Natural killer cell (primary cell): Measurements from ENCODE around the gene TH. TPM values are rescaled to one million over a fixed set of nuclear protein-coding genes. Genes with fewer than 3 reads are reported as not detected.

ENCODE experiments used
- ATAC-seq, 3 donors: fragments of 150-1000 bp in 2 of 3; fragments of 200-7000 bp in 1 of 3; cut with Tn5 transposase; 1 replicate in 1 of 3; 2 replicates in 2 of 3; pipeline ENCODE4 v1.10.0; 2021; ENCODE audit warnings: mild to moderate bottlenecking in 2 of 3, moderate library complexity in 2 of 3
- DNase-seq, 2 donors: peaks; one replicate each; pipeline versions ENCODE4 v3.0.0 to v3.0.0-alpha.2; 2013 to 2021; ENCODE audit warnings: mixed read lengths in 1 of 2
- H3K27ac ChIP-seq: one replicate; pipeline ENCODE4 v1.5.1; 2013; ENCODE audit warnings: mild to moderate bottlenecking, low read length
- H3K27me3 ChIP-seq: one replicate; pipeline ENCODE4 v1.6.1; 2013; ENCODE audit warnings: low read length; ENCODE audit not compliant: control insufficient read depth, insufficient read depth
- H3K36me3 ChIP-seq: one replicate; pipeline ENCODE4 v1.6.1; 2013; ENCODE audit warnings: low read length; ENCODE audit not compliant: control insufficient read depth, insufficient read depth
- H3K4me1 ChIP-seq: one replicate; pipeline ENCODE4 v1.6.1; 2013; ENCODE audit warnings: low read length; ENCODE audit not compliant: control insufficient read depth, insufficient read depth
- H3K4me3 ChIP-seq: one replicate; pipeline ENCODE4 v1.5.1; 2013; ENCODE audit warnings: low read length
- H3K9me3 ChIP-seq: one replicate; pipeline ENCODE4 v1.6.1; 2013; ENCODE audit warnings: low read length; ENCODE audit not compliant: control insufficient read depth, insufficient read depth
- H3K27ac Mint-ChIP-seq, 2 donors: one replicate each; pipeline ENCODE4 v1.8.0; 2022; ENCODE audit warnings: mild to moderate bottlenecking in 2 of 2, mixed read lengths in 2 of 2, moderate library complexity in 1 of 2
- H3K27me3 Mint-ChIP-seq, 2 donors: one replicate each; pipeline ENCODE4 v1.8.0; 2022; ENCODE audit warnings: low read depth in 2 of 2, mixed read lengths in 2 of 2
- H3K36me3 Mint-ChIP-seq: one replicate; pipeline ENCODE4 v1.8.0; 2022; ENCODE audit warnings: mixed read lengths
- H3K4me1 Mint-ChIP-seq, 2 donors: one replicate each; pipeline ENCODE4 v1.8.0; 2022; ENCODE audit warnings: mixed read lengths in 2 of 2
- H3K4me3 Mint-ChIP-seq: one replicate; pipeline ENCODE4 v1.8.0; 2022; ENCODE audit warnings: mild to moderate bottlenecking, moderate library complexity, mixed read lengths
- H3K9me3 Mint-ChIP-seq, 2 donors: one replicate each; pipeline ENCODE4 v1.8.0; 2022; ENCODE audit warnings: mixed read lengths in 2 of 2
- WGBS: methylation state at CpG from one replicate; pipeline ENCODE4 v1.1.7; 2013; ENCODE audit warnings: missing lambda C conversion rate; ENCODE audit not compliant: insufficient coverage; 5-methylcytosine and 5-hydroxymethylcytosine counted together
- intact Hi-C: fragments of 100-400 bp; cut with micrococcal nuclease; formaldehyde crosslinking; loops from one replicate; pipeline ENCODE4 v1.14.2; 2022
- total RNA-seq, 4 donors: library from RNA; stranded (reverse); fragments of 120-200 nt in 1 of 4; gene quantifications; one replicate each; pipeline versions ENCODE4 v1.2.3 to v1.2.4, GENCODE V29; 2013 to 2022
- TF ChIP-seq, protein P1 (sequence below): fragments of 200-600 bp; IDR thresholded peaks from one replicate; pipeline ENCODE4 v1.8.0; 2022; ENCODE audit warnings: antibody characterized with exemption

The TH gene
- total RNA-seq, 3 donors from 2014 or later (not counting 1 experiment from before 2014, with no cell fraction given): not detected

DNA sequence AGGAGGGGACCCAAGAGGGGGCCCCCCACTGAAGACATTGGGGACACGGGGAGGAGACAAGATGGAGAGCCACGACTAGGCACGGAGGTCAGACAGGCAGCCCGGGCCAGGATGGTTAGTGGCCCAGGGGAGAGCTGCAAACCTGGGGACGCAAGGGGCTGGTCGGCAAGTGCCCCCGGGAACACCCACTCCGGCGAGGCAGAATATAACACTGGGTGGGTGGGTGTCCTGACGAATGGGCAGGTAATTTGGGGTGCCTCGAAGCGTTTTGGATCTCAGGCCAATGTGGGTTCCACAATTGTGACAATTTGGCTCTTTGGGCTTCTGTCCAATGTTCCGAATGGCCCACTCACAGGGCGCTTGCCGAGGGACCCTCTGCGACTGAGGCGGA, 42.3 kb downstream of the TH start:
- Mint-ChIP-seq H3K4me1 (no peaks in the 10 kb centered on the region), H3K27me3 (peaks cover 8 to 34% of the 10 kb centered on the region in 2 donors), H3K27ac (no peak overlapping the region), H3K36me3 (no peaks in the 10 kb centered on the region), H3K9me3 (peaks cover 0 to 5% of the 10 kb centered on the region in 2 donors), H3K4me3 (no peak overlapping the region)
- intact Hi-C loops: no loop called here
- Histone ChIP-seq H3K27me3 (no peaks in the 10 kb centered on the region), H3K36me3 (peaks cover 9% of the 10 kb centered on the region), H3K4me3 (no peak overlapping the region), H3K27ac (no peak overlapping the region), H3K4me1 (no peaks in the 10 kb centered on the region), H3K9me3 (no peaks in the 10 kb centered on the region)
- TF ChIP-seq, protein P1, sequence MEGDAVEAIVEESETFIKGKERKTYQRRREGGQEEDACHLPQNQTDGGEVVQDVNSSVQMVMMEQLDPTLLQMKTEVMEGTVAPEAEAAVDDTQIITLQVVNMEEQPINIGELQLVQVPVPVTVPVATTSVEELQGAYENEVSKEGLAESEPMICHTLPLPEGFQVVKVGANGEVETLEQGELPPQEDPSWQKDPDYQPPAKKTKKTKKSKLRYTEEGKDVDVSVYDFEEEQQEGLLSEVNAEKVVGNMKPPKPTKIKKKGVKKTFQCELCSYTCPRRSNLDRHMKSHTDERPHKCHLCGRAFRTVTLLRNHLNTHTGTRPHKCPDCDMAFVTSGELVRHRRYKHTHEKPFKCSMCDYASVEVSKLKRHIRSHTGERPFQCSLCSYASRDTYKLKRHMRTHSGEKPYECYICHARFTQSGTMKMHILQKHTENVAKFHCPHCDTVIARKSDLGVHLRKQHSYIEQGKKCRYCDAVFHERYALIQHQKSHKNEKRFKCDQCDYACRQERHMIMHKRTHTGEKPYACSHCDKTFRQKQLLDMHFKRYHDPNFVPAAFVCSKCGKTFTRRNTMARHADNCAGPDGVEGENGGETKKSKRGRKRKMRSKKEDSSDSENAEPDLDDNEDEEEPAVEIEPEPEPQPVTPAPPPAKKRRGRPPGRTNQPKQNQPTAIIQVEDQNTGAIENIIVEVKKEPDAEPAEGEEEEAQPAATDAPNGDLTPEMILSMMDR: no peak
- DNase-seq (no peak), ATAC-seq (no peak)
- WGBS: 91% methylated on average over 17 of the region's 17 CpGs

DNA sequence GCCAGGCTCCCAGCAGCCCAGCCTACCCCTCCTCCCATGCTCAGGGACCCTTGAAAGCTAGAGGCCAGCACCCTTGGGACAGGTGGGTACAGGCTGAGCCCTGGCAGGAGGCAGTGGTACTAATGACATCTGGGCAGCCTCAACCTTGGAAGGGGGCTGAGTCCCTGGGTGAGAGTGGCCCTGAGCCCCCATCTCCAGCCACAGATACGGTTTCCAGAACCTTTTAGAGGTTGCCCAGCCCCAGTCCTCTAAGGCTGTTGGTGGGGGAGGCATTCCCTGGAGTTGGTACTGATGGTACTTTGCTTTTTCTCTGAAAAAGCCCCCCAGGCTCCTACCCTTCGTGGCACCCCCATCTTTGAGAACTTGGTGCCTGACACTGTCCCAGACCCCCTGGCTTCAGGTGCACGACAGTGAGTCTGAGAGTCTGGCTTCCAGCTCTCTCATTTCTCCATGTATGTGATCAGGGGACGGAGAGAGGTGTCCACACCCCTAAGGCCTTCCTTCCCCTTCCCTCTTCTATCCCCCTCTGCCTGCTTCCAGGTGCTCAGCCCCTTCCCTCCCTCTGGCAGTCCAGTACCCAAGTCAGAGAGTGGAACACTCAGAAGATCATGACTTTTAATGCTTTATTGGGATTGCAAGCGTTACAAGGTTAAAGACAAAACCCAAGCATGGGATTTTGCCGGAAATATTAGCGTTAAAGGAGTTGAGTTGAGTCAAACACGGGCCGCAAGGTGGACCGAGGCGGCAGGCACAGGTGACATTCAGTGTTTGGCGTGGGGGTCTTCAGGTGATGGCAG, 42.9 kb downstream of the TH start:
- no peaks in the 10 kb centered on the region for H3K4me1 Mint-ChIP-seq
- Histone ChIP-seq H3K4me1 (no peaks in the 10 kb centered on the region), H3K27ac (no peak overlapping the region), H3K9me3 (no peaks in the 10 kb centered on the region), H3K36me3 (peaks cover 9% of the 10 kb centered on the region), H3K4me3 (no peak overlapping the region), H3K27me3 (no peaks in the 10 kb centered on the region)
- WGBS: 82% methylated on average over 11 of the region's 12 CpGs
- TF ChIP-seq, protein P1: no peak
- intact Hi-C loops: no loop called here
- ATAC-seq: no peak
- peaks cover 0 to 5% of the 10 kb centered on the region in 2 donors for H3K9me3 Mint-ChIP-seq
- no peaks in the 10 kb centered on the region for H3K36me3 Mint-ChIP-seq
- no peak for DNase-seq
- peaks cover 8 to 35% of the 10 kb centered on the region in 2 donors for H3K27me3 Mint-ChIP-seq
- no peak overlapping the region for H3K4me3 Mint-ChIP-seq
- no peak overlapping the region for H3K27ac Mint-ChIP-seq

DNA sequence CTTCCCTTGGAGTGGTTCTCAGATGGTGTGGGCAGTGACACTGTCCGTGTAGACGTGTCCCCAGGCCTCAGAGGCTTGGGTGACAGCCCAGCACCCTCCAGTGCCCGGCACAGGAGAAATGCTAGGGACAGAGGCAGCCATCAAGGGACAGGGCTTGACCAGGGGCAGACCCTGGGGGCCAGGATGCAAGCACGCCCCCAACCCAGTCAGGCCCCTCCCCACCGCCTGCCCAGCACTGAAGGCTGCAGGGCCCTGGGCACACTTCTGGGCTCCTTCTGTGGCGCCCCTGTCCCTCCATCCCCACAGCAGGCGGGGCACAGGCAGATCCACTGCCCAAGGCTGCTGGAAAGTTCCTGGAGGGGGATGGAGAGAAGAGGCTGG, 43.5 kb downstream of the TH start:
- WGBS: 76% methylated on average over 5 of the region's 7 CpGs
- ATAC-seq (no peak), DNase-seq (no peak)
- Histone ChIP-seq H3K4me3 (no peak overlapping the region), H3K27me3 (no peaks in the 10 kb centered on the region), H3K9me3 (no peaks in the 10 kb centered on the region), H3K4me1 (no peaks in the 10 kb centered on the region), H3K36me3 (peaks cover 9% of the 10 kb centered on the region), H3K27ac (no peak overlapping the region)
- Mint-ChIP-seq H3K9me3 (peaks cover 0 to 5% of the 10 kb centered on the region in 2 donors), H3K27me3 (peaks cover 3 to 34% of the 10 kb centered on the region in 2 donors), H3K4me1 (no peaks in the 10 kb centered on the region), H3K27ac (no peak overlapping the region), H3K36me3 (no peaks in the 10 kb centered on the region), H3K4me3 (no peak overlapping the region)
- TF ChIP-seq, protein P1: no peak
- intact Hi-C loops: no loop called here
